SK-N-SH (cell line): ENCODE data around the gene MYO15A. TPM values are rescaled to one million over a fixed set of nuclear protein-coding genes. Genes with fewer than 3 reads are reported as not detected.

Experiments
- CTCF ChIA-PET: fragments of 300-600, 350-600 bp; formaldehyde crosslinking; extraction: SDS; loops from one replicate; lab custom pipeline; 2021; lab: Yijun Ruan, JAX
- POLR2A ChIA-PET: fragments of 350-600 bp; sonication (Branson Sonifier 250); formaldehyde crosslinking; extraction: SDS; loops from one replicate; lab custom pipeline; 2020; ENCODE audit warnings: antibody characterized with exemption, inconsistent platforms; lab: Yijun Ruan, JAX
- DNase-seq: peaks from one replicate; pipeline ENCODE4 v3.0.0; 2012
- H2AFZ ChIP-seq: fragments of 200-600 bp; sonication (generic); 2 replicates; pipeline ENCODE4 v1.8.1; 2016; ENCODE audit warnings: antibody characterized with exemption, mild to moderate bottlenecking, low read depth
- H3F3A ChIP-seq: fragments of 200-600 bp; sonication (generic); replicated peaks from 2 replicates; pipeline ENCODE3; 2016; ENCODE audit warnings: antibody characterized with exemption, mild to moderate bottlenecking; ENCODE audit not compliant: insufficient read depth
- H3K27ac ChIP-seq, 2 experiments: fragments of 200-500 bp in 1 of 2; fragments of 200-600 bp in 1 of 2; sonication (Bioruptor generic) in 1 of 2; sonication (generic), shearing (Covaris generic) in 1 of 2; 2 replicates each; pipeline versions ENCODE4 v1.5.1 to v1.6.1; 2014 to 2016; ENCODE audit warnings: low read depth in 2 of 2, inconsistent platforms in 1 of 2, low read length in 1 of 2, mild to moderate bottlenecking in 1 of 2, mixed read lengths in 1 of 2
- H3K27me3 ChIP-seq: fragments of 200-600 bp; sonication (generic), shearing (Covaris generic); 2 replicates; pipeline ENCODE4 v1.6.1; 2016; ENCODE audit warnings: mixed run types; ENCODE audit not compliant: insufficient read depth
- H3K36me3 ChIP-seq, 2 experiments: fragments of 200-500 bp in 1 of 2; fragments of 200-600 bp in 1 of 2; sonication (Bioruptor generic) in 1 of 2; sonication (generic) in 1 of 2; replicated peaks in 1 of 2; 2 replicates each; pipeline versions ENCODE3 to v1.5.1; 2014 to 2016; ENCODE audit warnings: low read length in 1 of 2, mild to moderate bottlenecking in 1 of 2; ENCODE audit not compliant: insufficient read depth in 2 of 2, control insufficient read depth in 1 of 2
- H3K4me1 ChIP-seq, 2 experiments: fragments of 200-500 bp in 1 of 2; fragments of 200-600 bp in 1 of 2; sonication (Bioruptor generic) in 1 of 2; sonication (generic), shearing (Covaris generic) in 1 of 2; 2 replicates each; pipeline versions ENCODE4 v1.5.1 to v1.6.1; 2014 to 2016; ENCODE audit warnings: low read depth in 1 of 2, low read length in 1 of 2, mixed run types in 1 of 2; ENCODE audit not compliant: insufficient read depth in 2 of 2, control insufficient read depth in 1 of 2
- H3K4me2 ChIP-seq: fragments of 200-600 bp; sonication (generic), shearing (Covaris generic); 2 replicates; pipeline ENCODE4 v1.6.1; 2017; ENCODE audit warnings: mixed run types
- H3K4me3 ChIP-seq, 2 experiments: fragments of 200-500 bp in 1 of 2; fragments of 200-600 bp in 1 of 2; sonication (Bioruptor generic) in 1 of 2; sonication (generic), shearing (Covaris generic) in 1 of 2; 2 replicates each; pipeline versions ENCODE4 v1.5.1 to v1.8.1; 2014 to 2016; ENCODE audit warnings: low read depth in 2 of 2, inconsistent platforms in 1 of 2, low read length in 1 of 2, mild to moderate bottlenecking in 1 of 2, mixed read lengths in 1 of 2, moderate library complexity in 1 of 2
- H3K79me2 ChIP-seq: fragments of 200-600 bp; sonication (generic); 2 replicates; pipeline ENCODE4 v1.8.1; 2017; ENCODE audit warnings: mild to moderate bottlenecking; ENCODE audit not compliant: insufficient read depth
- H3K9ac ChIP-seq: fragments of 200-600 bp; sonication (generic); 2 replicates; pipeline ENCODE4 v1.6.1; 2017; ENCODE audit warnings: mixed run types
- H3K9me2 ChIP-seq: fragments of 200-600 bp; sonication (generic); 2 replicates; pipeline ENCODE4 v1.6.1; 2017; ENCODE audit warnings: mixed run types
- H3K9me3 ChIP-seq: fragments of 200-600 bp; sonication (generic); 2 replicates; pipeline ENCODE4 v1.6.1; 2017; ENCODE audit warnings: mixed run types, mild to moderate bottlenecking, moderate library complexity
- H4K20me1 ChIP-seq: fragments of 200-600 bp; sonication (generic); 2 replicates; pipeline ENCODE4 v1.6.1; 2017; ENCODE audit warnings: mild to moderate bottlenecking, mixed run types; ENCODE audit not compliant: insufficient read depth
- EZH2phosphoT487 ChIP-seq: fragments of 200-600 bp; sonication (generic); IDR thresholded peaks from 2 replicates; pipeline ENCODE4 v1.6.1; 2017; ENCODE audit warnings: low read depth, mixed run types, mild to moderate bottlenecking, antibody characterized with exemption, moderate library complexity, borderline replicate concordance
- FOSL2 ChIP-seq: IDR thresholded peaks from 2 replicates; pipeline ENCODE4 v1.4.0; 2012; ENCODE audit warnings: low read depth, mild to moderate bottlenecking, moderate library complexity, borderline replicate concordance
- FOXJ3 ChIP-seq: sonication (generic); formaldehyde crosslinking; IDR thresholded peaks from 2 replicates; pipeline ENCODE4 v1.5.1; 2020; ENCODE audit warnings: mild to moderate bottlenecking, missing genetic modification reagents
- GABPA ChIP-seq: IDR thresholded peaks from 2 replicates; pipeline ENCODE4 v1.4.0; 2012; ENCODE audit warnings: low read depth, mild to moderate bottlenecking
- GATA2 ChIP-seq: sonication (generic); formaldehyde crosslinking; IDR thresholded peaks from 2 replicates; pipeline ENCODE4 v1.5.0; 2020; ENCODE audit warnings: mild to moderate bottlenecking, missing genetic modification reagents
- JUND ChIP-seq: IDR thresholded peaks from 2 replicates; pipeline ENCODE4 v1.4.0; 2012
- MEF2A ChIP-seq: IDR thresholded peaks from 2 replicates; pipeline ENCODE4 v1.4.0; 2012; ENCODE audit warnings: low read depth, borderline replicate concordance
- MXI1 ChIP-seq: IDR thresholded peaks from 2 replicates; pipeline ENCODE4 v1.6.1; 2012; ENCODE audit warnings: mild to moderate bottlenecking, low read depth, low read length, improper control_type of control experiment
- NRF1 ChIP-seq: IDR thresholded peaks from 2 replicates; pipeline ENCODE4 v1.6.1; 2012; ENCODE audit warnings: low read depth, mild to moderate bottlenecking, low read length
- RCOR1 ChIP-seq: fragments of 150-350 bp; IDR thresholded peaks from 2 replicates; pipeline ENCODE4 v1.6.1; 2017; ENCODE audit warnings: antibody characterized with exemption, low read length
- RFX5 ChIP-seq: IDR thresholded peaks from 2 replicates; pipeline ENCODE4 v1.6.1; 2012; ENCODE audit warnings: mild to moderate bottlenecking, improper control_type of control experiment, low read length
- RXRA ChIP-seq: IDR thresholded peaks from 2 replicates; pipeline ENCODE4 v1.4.0; 2012; ENCODE audit warnings: low read depth, mild to moderate bottlenecking, borderline replicate concordance
- YY1 ChIP-seq: IDR thresholded peaks from 2 replicates; pipeline ENCODE4 v1.4.0; 2012; ENCODE audit warnings: low read depth, mild to moderate bottlenecking
- WGBS: methylation state at CpG from one replicate; pipeline ENCODE4 v1.1.6; 2017; ENCODE audit warnings: low lambda C conversion rate; 5-methylcytosine and 5-hydroxymethylcytosine counted together
- polyA plus RNA-seq, 3 experiments: library from polyadenylated mRNA; depleted of rRNA; stranded (reverse); fragments of >200 nt; gene quantifications; 2 replicates each; pipeline ENCODE4 v1.2.3, GENCODE V29; 2012
- TF ChIP-seq, protein P1 (sequence below): IDR thresholded peaks from 2 replicates; pipeline ENCODE4 v1.4.0; 2012; ENCODE audit warnings: low read depth
- TF ChIP-seq, protein P2 (sequence below): IDR thresholded peaks from 2 replicates; pipeline ENCODE4 v1.4.0; 2012; ENCODE audit warnings: low read depth, borderline replicate concordance
- TF ChIP-seq, protein P3 (sequence below): IDR thresholded peaks from 2 replicates; pipeline ENCODE4; 2012

MYO15A gene
- polyA plus RNA-seq, 1 of the 3 experiments (the other 2 are of a cell fraction) = 0.43 TPM

DNA sequence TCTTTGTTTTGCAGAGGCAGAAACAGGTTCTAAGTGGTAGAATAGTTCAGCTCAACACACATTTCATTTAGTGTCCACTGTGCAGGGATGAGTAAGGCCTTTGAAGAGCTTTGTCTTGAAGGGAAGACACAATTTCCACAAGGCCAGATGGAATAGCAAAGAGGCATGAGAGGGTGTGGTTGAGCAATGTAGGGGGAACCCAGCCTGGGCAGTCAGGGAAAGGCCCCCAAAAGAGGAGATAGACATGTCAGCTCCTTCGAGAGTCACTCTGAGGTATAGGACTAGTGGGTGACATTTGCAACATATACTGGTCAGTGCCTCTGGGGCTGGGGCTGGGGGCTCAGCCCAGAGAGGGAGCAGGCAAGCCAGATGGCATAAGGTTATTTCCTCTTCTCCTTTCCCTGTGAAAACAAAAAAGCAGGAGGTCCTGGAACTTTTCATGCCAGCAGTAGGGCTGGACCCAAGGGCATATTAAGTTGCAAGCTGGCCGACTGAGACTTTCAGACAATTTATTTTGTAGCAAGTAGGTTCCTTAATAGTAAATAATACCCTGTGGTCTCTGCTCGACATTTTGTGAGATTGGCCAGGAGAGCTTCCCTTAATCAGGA is 82.2 kb downstream of the MYO15A start:
- peak overlapping the region; percentile 25; the same call in 1 of the 2 replicates for H3K4me2 ChIP-seq
- no peaks in the 10 kb centered on the region for H3K9me3 ChIP-seq
- H3K4me3 ChIP-seq = no peak overlapping the region; a peak in 1 of 4 replicates
- peak overlapping the region in 1 of 2 experiments; percentile 64; a peak in 1 of 4 replicates for H3K27ac ChIP-seq
- peaks cover 11 to 56% of the 10 kb centered on the region in 2 experiments for H3K4me1 ChIP-seq
- no peak for DNase-seq
- no peak for TF ChIP-seq YY1
- TF ChIP-seq FOXJ3 = no peak
- TF ChIP-seq, protein P1, sequence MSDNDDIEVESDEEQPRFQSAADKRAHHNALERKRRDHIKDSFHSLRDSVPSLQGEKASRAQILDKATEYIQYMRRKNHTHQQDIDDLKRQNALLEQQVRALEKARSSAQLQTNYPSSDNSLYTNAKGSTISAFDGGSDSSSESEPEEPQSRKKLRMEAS = no peak
- TF ChIP-seq EZH2phosphoT487 = no peak
- TF ChIP-seq, protein P2, sequence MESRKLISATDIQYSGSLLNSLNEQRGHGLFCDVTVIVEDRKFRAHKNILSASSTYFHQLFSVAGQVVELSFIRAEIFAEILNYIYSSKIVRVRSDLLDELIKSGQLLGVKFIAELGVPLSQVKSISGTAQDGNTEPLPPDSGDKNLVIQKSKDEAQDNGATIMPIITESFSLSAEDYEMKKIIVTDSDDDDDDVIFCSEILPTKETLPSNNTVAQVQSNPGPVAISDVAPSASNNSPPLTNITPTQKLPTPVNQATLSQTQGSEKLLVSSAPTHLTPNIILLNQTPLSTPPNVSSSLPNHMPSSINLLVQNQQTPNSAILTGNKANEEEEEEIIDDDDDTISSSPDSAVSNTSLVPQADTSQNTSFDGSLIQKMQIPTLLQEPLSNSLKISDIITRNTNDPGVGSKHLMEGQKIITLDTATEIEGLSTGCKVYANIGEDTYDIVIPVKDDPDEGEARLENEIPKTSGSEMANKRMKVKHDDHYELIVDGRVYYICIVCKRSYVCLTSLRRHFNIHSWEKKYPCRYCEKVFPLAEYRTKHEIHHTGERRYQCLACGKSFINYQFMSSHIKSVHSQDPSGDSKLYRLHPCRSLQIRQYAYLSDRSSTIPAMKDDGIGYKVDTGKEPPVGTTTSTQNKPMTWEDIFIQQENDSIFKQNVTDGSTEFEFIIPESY = no peak
- TF ChIP-seq GABPA = no peak
- TF ChIP-seq, protein P3, sequence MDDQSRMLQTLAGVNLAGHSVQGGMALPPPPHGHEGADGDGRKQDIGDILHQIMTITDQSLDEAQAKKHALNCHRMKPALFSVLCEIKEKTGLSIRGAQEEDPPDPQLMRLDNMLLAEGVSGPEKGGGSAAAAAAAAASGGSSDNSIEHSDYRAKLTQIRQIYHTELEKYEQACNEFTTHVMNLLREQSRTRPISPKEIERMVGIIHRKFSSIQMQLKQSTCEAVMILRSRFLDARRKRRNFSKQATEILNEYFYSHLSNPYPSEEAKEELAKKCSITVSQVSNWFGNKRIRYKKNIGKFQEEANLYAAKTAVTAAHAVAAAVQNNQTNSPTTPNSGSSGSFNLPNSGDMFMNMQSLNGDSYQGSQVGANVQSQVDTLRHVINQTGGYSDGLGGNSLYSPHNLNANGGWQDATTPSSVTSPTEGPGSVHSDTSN = no peak
- TF ChIP-seq MXI1 = no peak
- no peak for TF ChIP-seq FOSL2
- no peak for TF ChIP-seq RFX5
- TF ChIP-seq GATA2 (CRISPR knock-in tag) = no peak
- no peak for TF ChIP-seq MEF2A
- no peak for TF ChIP-seq RCOR1
- no peak for TF ChIP-seq NRF1
- no peak for TF ChIP-seq RXRA
- TF ChIP-seq JUND = no peak
- no peaks in the 10 kb centered on the region for H3K9me2 ChIP-seq
- CTCF ChIA-PET = interaction anchor here (0.7 to 3.2 kb wide), 8 partner anchors 10 to 62 kb away, joined by 3 to 12 read pairs (median 7); no protein-coding TSS in a partner anchor
- WGBS = 81% methylated on average over 3 of the region's 3 CpGs
- peaks cover 93% of the 10 kb centered on the region for H4K20me1 ChIP-seq
- H3K36me3 ChIP-seq = peaks cover 20 to 25% of the 10 kb centered on the region in 2 experiments
- H3K9ac ChIP-seq = no peak overlapping the region
- H3K79me2 ChIP-seq = peaks cover 100% of the 10 kb centered on the region
- no peaks in the 10 kb centered on the region for H3K27me3 ChIP-seq
- peaks cover 29% of the 10 kb centered on the region for H3F3A ChIP-seq
- POLR2A ChIA-PET = no interaction called here
- no peak overlapping the region for H2AFZ ChIP-seq
